Ovary (tissue), 9 donors: Measurements from ENCODE around the gene PLCB1. TPM values are rescaled to one million over a fixed set of nuclear protein-coding genes. Genes with fewer than 3 reads are reported as not detected.

Source experiments
- DNase-seq, 5 donors: peaks; one replicate each; pipeline ENCODE4 v3.0.0-alpha.2; 2019 to 2020
- H3K27ac ChIP-seq, 2 donors: fragments of 200-600 bp; one replicate each; pipeline versions ENCODE4 v1.5.1 to v1.8.0; 2019 to 2022
- H3K27me3 ChIP-seq: fragments of 200-600 bp; one replicate; pipeline ENCODE4 v1.8.0; 2022
- H3K36me3 ChIP-seq: fragments of 200-600 bp; sonication (generic); one replicate; pipeline ENCODE4 v1.5.1; 2019
- H3K4me1 ChIP-seq: one replicate; pipeline ENCODE4 v1.8.1; 2013; ENCODE audit warnings: mild to moderate bottlenecking, moderate library complexity; ENCODE audit not compliant: insufficient read depth
- H3K4me3 ChIP-seq: fragments of 200-600 bp; sonication (generic); one replicate; pipeline ENCODE4 v1.5.1; 2017
- H3K9me3 ChIP-seq, 2 donors: fragments of 200-600 bp in 1 of 2; sonication (generic) in 1 of 2; one replicate each; pipeline versions ENCODE4 v1.5.1 to v1.8.1; 2013 to 2019; ENCODE audit warnings: mild to moderate bottlenecking in 1 of 2, moderate library complexity in 1 of 2
- CTCF ChIP-seq, 3 donors: fragments of 450-650 bp in 2 of 3; fragments of 200-600 bp in 1 of 3; IDR thresholded peaks; one replicate each; pipeline versions ENCODE4 v1.5.1 to v1.8.0; 2016 to 2022; ENCODE audit warnings: antibody characterized with exemption in 3 of 3, mild to moderate bottlenecking in 1 of 3
- EP300 ChIP-seq: sonication (generic); formaldehyde crosslinking; IDR thresholded peaks from one replicate; pipeline ENCODE4 v1.6.1; 2017; ENCODE audit warnings: antibody characterized with exemption
- POLR2A ChIP-seq: fragments of 450-650 bp; IDR thresholded peaks from one replicate; pipeline ENCODE4 v1.6.1; 2017; ENCODE audit warnings: antibody characterized with exemption, mild to moderate bottlenecking, moderate library complexity
- WGBS, 3 donors: extraction: QIAGEN DNeasy Blood & Tissue Kit in 1 of 3; methylation state at CpG; one replicate each; pipeline versions ENCODE4 v1.1.5 to v1.1.7; 2013 to 2017; 5-methylcytosine and 5-hydroxymethylcytosine counted together
- intact Hi-C, 4 donors: fragments of 100-400 bp; cut with DNase I; formaldehyde crosslinking; loops; one replicate each; pipeline versions ENCODE4 v1.11.0 to v1.15.1; 2022 to 2023
- polyA plus RNA-seq, 2 donors: library from polyadenylated mRNA; stranded (reverse); fragments of 200-250 nt in 1 of 2; fragments of 350-450 nt in 1 of 2; fragmentation: Illumina TruSeq in 1 of 2; extraction: RNeasy Lipid Tissue Mini Kit (QIAGEN cat#74804) in 1 of 2; gene quantifications; one replicate each; pipeline ENCODE4 v1.2.3, GENCODE V29; 2013 to 2014
- total RNA-seq, 7 donors: library from RNA; depleted of rRNA in 2 of 7; stranded (reverse); fragments of >200 nt in 2 of 7; fragmentation: NEBNext Ultra II Directional in 3 of 7; extraction: Animal tissue kit (Norgen Biotek cat#: 25700) in 3 of 7; gene quantifications; one replicate each; pipeline versions ENCODE4 v1.1.0 to v1.2.4, GENCODE V29; 2016 to 2023
- donor health status: DM: no; HTN: no; CAD: no; lungs with moderate emphysema.
- donor health status: DM: no; HTN: no; CAD: no.
- donor health status: Bipolar disorder and iron deficiency.
- donor health status: DM: yes; HTN: yes; CAD: no.
- donor health status: DM: no; HTN: no; CAD: no.
- donor health status: DM: yes; HTN: yes; CAD: no.

The PLCB1 gene
- total and polyA plus RNA-seq, 9 donors, result 2.9 to 29.5 (median 9.0) TPM

GRCh38 chr20:8492173-8492572 lies 360.1 kb downstream of the PLCB1 start:
- Histone ChIP-seq H3K27ac (no peak overlapping the region), H3K4me3 (no peak overlapping the region), H3K9me3 (no peaks in the 10 kb centered on the region), H3K36me3 (no peaks in the 10 kb centered on the region), H3K4me1 (peaks cover 3% of the 10 kb centered on the region), H3K27me3 (no peaks in the 10 kb centered on the region)
- DNase-seq, result no peak
- TF ChIP-seq CTCF (IDR thresholded peaks at IDR 0.05) (no peak), EP300 (no peak), POLR2A (no peak)
- intact Hi-C loops, result no loop called here

- no peak for DNase-seq
- H3K36me3 ChIP-seq, result no peaks in the 10 kb centered on the region
- H3K27me3 ChIP-seq, result no peaks in the 10 kb centered on the region
- H3K4me3 ChIP-seq, result no peak overlapping the region
- intact Hi-C loops, result no loop called here
- no peaks in the 10 kb centered on the region for H3K4me1 ChIP-seq
- H3K9me3 ChIP-seq, result no peaks in the 10 kb centered on the region
- TF ChIP-seq EP300 (no peak), POLR2A (no peak), CTCF (IDR thresholded peaks at IDR 0.05) (no peak)
- 93 to 95% (median 94%) methylated on average over 8 of the region's 8 CpGs for WGBS, 3 donors
- H3K27ac ChIP-seq, result no peak overlapping the region
Measured at GRCh38 chr20:8498571-8498970, 366.5 kb downstream of the PLCB1 start.

GRCh38 chr20:8504030-8504429 lies 372.0 kb downstream of the PLCB1 start:
- H3K27me3 ChIP-seq, result no peaks in the 10 kb centered on the region
- H3K4me3 ChIP-seq, result no peak overlapping the region
- H3K27ac ChIP-seq, result no peak overlapping the region
- TF ChIP-seq CTCF (IDR thresholded peaks at IDR 0.05), result no peak
- no peak for TF ChIP-seq POLR2A
- TF ChIP-seq EP300, result no peak
- no peaks in the 10 kb centered on the region for H3K4me1 ChIP-seq
- H3K9me3 ChIP-seq, result no peaks in the 10 kb centered on the region
- no peak for DNase-seq
- no peaks in the 10 kb centered on the region for H3K36me3 ChIP-seq
- intact Hi-C loops, result no loop called here
- 84 to 89% (median 87%) methylated on average over 5 of the region's 5 CpGs for WGBS, 3 donors

GRCh38 chr20:8505476-8506200 lies 373.6 kb downstream of the PLCB1 start:
- H3K4me1 ChIP-seq, result no peaks in the 10 kb centered on the region
- no peaks in the 10 kb centered on the region for H3K36me3 ChIP-seq
- no peaks in the 10 kb centered on the region for H3K27me3 ChIP-seq
- DNase-seq, result no peak
- intact Hi-C loops, result no loop called here
- no peak overlapping the region for H3K4me3 ChIP-seq
- no peak for TF ChIP-seq POLR2A
- no peak for TF ChIP-seq EP300
- TF ChIP-seq CTCF (IDR thresholded peaks at IDR 0.05), result no peak
- no peaks in the 10 kb centered on the region for H3K9me3 ChIP-seq
- H3K27ac ChIP-seq, result no peak overlapping the region
- WGBS, 3 donors, result 63 to 74% (median 67%) methylated on average over 4 of the region's 4 CpGs
